Measurements from ENCODE around the gene ZNF599.
"Not testable (repeated sequence)": the region's sequence is repeated elsewhere in the genome, so short reads cannot be mapped to it uniquely, and the experiment has no call there.

Gene ZNF599

GRCh38 chr19:34772697-34773554 is at the start of gene ZNF599:
Gene ZNF599, minus strand, starts transcription at chr19:34773215. Its CDS starts 374 bp downstream, at chr19:34772841.
- peak; percentile 76 to 86 for DNase-seq (ENCODE audit: low read depth in 2 of 2)

DNA sequence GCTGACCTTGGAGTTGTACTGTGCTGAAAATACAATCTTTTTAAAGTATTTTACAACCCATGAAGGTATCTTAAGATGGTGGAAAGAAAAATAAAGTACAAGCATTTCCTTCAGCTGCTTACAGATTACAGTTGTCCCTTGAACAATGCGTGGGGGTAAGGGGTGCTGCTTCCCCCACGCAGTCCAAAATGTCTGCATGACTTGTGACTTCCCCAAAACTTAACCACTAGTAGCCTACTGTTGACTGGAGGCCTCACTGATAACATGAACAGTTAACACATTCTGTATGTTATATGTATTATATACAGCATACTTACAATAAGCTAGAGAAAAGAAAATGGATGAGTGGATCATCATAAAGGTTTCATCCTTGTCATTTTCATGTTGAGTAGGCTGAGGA is 45.3 kb upstream of the ZNF599 start:
- DNase-seq (ENCODE audit: low read depth in 2 of 2) = no peak

- DNase-seq (ENCODE audit: low read depth in 2 of 2) = no peak
Observed at GRCh38 chr19:34816708-34817107, 43.7 kb upstream of the ZNF599 start.

- DNase-seq (ENCODE audit: low read depth in 2 of 2) = no peak
Observed at GRCh38 chr19:34808566-34808965, 35.6 kb upstream of the ZNF599 start.

DNA sequence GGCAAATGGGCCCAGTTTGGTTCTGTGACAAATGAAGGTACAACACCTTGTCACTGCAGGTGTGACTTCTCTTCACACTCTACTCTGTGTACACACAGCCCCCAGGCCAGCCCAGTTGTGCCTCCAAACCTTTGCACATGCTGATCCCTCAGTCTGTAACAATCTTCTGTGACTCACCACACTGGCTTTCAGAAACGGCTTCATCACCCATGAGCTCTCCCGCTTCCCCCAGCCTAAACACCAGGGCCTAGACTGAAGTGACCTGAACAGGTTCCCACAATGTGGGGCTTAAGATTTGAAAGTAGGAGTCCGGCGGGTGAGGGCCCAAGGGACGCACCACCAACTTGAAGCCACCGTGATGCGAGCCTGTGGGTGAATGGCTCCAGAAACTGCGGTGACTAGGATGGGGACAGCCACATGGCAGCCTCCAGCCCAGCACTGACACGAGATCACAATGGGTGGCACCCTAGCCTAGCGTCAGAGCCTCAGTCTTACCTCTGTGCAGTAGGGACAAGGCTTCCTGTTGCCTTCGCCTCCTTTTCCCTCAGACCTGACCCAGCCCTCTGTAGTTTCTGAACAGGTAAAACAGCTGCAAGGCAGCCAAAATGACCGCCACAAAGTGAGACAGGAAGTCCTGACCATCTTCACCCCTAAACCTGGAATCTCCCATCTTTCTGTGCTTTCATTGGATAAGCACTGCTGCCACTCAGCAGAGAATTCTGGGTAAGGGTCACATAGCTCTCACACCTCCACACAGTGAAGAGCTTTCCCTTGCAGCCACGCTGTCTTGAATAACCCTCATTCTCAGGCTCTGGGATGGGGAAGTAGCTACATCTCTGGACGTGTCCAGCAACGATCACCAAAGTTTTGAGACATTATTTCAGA is 34.2 kb upstream of the ZNF599 start:
- no peak for DNase-seq (ENCODE audit: low read depth in 2 of 2)

DNA sequence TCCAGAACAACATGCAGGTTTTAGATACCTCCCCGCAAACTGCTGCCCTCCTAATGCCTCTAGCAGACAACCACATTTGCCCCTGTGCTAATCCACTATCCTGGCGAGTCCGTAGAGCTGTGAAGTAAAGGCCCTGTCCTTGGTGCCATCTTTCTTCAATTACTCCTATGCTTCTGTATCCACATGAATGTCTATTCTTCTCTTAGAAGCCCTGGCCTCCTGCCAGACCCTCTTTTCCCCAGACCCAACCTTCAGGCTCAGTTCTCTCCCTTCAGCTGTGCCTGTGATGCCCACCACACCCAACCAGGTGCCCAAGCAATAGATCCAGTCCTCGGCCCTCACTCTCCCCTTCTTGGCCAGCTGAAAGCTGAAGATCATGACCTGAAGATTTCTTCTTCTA is 31.1 kb upstream of the ZNF599 start:
- no peak for DNase-seq (ENCODE audit: low read depth in 2 of 2)

GRCh38 chr19:34796953-34797352 is 23.9 kb upstream of the ZNF599 start:
- not testable (repeated sequence) for DNase-seq (ENCODE audit: low read depth in 2 of 2)

- DNase-seq (ENCODE audit: low read depth in 2 of 2) = no peak
Observed at GRCh38 chr19:34794066-34794960, 21.3 kb upstream of the ZNF599 start.

GRCh38 chr19:34793565-34793964 is 20.6 kb upstream of the ZNF599 start:
- no peak for DNase-seq (ENCODE audit: low read depth in 2 of 2)

- no peak for DNase-seq (ENCODE audit: low read depth in 2 of 2)
Observed at GRCh38 chr19:34788074-34788473, 15.1 kb upstream of the ZNF599 start.

DNA sequence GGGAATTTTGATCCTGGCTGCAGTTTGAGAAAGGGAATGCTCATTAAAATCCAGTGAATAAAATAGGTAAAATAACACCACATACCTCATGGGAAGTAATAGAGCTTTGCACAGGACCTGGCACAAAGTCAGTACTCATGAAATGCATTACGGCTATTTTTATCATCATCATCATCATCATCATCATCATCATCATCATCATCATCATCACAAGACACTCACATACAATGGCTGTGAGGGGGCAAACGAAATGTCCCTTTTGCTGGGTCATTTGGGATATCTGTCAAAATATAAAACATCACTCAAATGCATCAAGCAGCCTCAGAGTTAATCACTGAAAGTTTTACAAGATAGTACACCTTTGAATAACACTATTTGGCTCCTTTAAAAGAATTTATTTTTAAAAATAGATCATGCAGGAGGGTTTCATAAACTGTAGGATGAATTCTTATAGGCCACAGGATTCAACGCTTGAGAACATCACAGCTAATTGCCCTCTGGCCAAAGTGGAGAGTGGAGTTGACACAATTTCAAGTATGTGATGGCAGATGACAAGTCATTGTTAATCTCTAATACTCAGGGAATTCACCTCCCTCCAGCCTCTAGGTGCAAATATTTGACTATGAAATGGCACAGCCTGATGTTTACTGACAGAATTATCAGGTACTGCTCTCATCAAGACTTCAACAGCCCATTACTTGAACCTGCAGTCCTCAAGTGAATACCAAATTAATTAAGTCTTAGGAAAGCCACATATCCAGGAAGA is 14.2 kb upstream of the ZNF599 start:
- no peak for DNase-seq (ENCODE audit: low read depth in 2 of 2)

DNA sequence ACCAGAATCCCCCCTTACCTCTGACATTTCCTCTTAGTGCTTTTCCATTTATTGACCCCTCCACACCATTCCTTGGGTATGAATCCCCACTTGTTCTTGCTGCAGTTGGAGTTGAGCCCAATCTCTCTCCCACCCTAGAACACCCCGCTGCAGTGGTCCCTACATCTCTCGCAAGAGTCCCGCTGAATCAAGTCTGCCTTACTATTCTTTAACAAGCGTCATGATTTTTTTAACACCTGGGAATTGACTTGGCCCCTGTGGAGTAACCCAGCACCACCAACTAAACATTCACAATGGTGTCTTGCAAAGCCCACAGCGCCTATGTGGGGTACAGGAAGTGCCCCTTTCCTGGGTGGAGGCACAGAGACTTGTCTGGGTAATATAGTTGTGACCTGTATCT is 13.2 kb upstream of the ZNF599 start:
- DNase-seq (ENCODE audit: low read depth in 2 of 2) = no peak

- DNase-seq (ENCODE audit: low read depth in 2 of 2) = no peak
Observed at GRCh38 chr19:34779652-34780051, 6.6 kb upstream of the ZNF599 start.

DNA sequence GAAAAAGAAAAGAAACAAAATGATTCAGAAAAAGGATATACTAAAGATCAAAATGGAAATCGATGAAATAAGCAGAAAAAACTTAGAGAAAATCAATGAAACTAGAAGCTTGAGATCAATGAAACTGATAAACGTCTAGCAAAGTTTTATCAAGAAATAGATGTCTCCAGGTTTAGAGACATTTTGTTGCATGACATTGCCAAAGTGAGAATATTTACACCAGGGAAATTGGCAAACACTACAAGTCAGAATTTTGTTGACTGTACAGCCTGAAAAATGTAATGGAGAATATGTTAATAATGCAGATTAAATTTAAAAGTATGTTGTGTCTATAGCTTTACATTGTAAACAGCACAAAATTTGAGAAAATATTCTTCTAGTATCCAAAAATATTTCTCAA is 5.3 kb upstream of the ZNF599 start:
- no peak for DNase-seq (ENCODE audit: low read depth in 2 of 2)

DNA sequence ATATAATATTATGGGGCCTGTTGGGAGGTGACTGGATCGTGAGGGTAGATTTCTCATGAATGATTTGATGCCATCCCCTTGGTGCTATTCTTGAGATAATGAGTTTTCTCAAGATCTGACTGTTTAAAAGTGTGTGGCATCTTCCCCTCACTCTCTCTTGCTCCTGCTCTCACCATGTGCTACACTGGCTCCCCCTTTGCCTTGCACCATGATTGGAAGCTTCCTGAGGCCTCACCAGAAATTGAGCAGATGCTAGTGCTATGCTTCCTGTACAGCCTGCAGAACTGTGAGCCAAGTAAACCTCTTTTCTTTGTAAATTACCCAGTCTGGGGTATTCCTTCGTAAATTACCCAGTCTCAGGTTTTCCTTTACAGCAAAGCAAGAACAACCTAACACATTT is 1.8 kb upstream of the ZNF599 start:
- DNase-seq (ENCODE audit: low read depth in 2 of 2) = no peak

DNA sequence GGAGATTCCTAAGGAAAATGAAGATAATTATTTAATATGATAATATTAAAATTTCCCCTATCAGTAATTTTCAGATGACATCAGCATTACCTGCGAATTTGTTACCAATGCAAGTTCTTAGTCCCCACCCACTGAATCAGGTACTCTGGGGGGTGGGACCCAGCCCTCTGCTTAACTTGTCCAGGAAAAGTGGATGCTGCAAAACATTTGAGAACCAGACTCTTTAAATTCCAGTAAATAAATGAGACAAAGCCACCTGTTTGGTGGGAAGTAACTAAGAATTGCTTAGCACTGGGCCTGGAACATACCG is 495 bp upstream of the ZNF599 start:
- no peak for DNase-seq (ENCODE audit: low read depth in 2 of 2)

- no peak for DNase-seq (ENCODE audit: low read depth in 2 of 2)
Observed at GRCh38 chr19:34767951-34768350, 5.1 kb downstream of the ZNF599 start.

GRCh38 chr19:34766386-34766785 is 6.6 kb downstream of the ZNF599 start:
- no peak for DNase-seq (ENCODE audit: low read depth in 2 of 2)

DNA sequence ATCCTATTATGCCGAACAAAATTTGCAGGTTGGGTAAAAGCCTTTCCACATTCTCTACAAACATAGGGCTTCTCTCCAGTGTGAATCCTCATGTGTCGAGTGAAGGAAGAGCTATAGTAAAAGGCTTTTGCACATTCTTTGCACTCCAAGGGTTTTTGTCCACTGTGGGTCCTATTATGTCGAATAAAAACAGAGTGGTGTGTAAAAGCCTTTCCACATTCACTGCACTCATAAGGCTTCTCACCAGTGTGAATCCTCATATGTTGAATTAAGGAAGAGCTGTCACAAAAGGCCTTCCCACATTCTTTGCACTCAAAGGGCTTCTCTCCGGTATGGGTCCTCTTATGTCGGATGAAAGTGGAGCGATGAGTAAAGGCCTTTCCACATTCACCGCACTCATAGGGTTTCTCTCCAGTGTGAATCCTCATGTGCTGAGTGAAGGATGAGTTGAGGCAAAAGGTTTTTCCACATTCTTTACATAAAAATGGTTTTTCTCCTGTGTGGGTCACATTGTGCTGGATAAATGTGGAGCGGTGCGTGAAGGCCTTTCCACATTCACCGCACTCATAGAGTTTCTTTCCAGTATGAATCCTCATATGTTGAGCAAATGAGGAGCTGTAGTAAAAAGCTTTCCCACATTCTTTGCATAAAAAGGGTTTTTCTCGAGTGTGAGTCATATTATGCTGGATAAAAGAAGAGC is 13.6 kb downstream of the ZNF599 start:
- DNase-seq (ENCODE audit: low read depth in 2 of 2) = no peak

GRCh38 chr19:34757441-34757840 is 15.6 kb downstream of the ZNF599 start:
- no peak for DNase-seq (ENCODE audit: low read depth in 2 of 2)
